SH-SY5Y (cell line): ENCODE data around the gene PLEKHM1.

Experiments
- GATA2 ChIP-seq: IDR thresholded peaks from 2 replicates; pipeline ENCODE4 v1.6.1; 2011; ENCODE audit warnings: mild to moderate bottlenecking, low read depth, low read length
- GATA3 ChIP-seq: IDR thresholded peaks from 2 replicates; pipeline ENCODE4 v1.6.1; 2011; ENCODE audit warnings: low read depth, mild to moderate bottlenecking, low read length, moderate library complexity

DNA sequence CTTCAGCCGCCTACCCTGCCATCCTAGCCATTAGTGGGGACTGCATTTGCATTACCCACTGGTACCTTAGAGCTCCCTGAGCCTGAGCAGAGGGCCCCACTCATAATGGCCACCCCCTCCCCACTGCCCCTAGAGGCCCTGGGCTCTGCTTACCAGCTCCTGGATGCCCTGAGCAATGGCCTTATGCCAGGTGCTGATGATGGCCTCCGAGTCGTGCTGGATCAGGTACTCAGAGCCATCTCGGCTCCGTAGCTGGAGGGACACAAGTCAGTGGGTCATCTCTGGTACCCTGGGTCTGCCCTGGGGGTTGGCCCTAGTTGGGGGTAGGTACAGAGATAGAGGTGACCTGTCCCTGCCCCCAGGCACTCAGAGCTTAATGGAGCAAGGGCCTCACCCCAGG, 92.7 kb downstream of the PLEKHM1 start:
- TF ChIP-seq GATA2 = no peak
- no peak for TF ChIP-seq GATA3
